ENCODE measurements around the gene LCN6. TPM values are rescaled to one million over a fixed set of nuclear protein-coding genes. Genes with fewer than 3 reads are reported as not detected.

LCN6 gene
- total RNA-seq, 6 donors from 2014 or later = 2.7 to 35.1 (median 5.5) TPM; not detected in 2

DNA sequence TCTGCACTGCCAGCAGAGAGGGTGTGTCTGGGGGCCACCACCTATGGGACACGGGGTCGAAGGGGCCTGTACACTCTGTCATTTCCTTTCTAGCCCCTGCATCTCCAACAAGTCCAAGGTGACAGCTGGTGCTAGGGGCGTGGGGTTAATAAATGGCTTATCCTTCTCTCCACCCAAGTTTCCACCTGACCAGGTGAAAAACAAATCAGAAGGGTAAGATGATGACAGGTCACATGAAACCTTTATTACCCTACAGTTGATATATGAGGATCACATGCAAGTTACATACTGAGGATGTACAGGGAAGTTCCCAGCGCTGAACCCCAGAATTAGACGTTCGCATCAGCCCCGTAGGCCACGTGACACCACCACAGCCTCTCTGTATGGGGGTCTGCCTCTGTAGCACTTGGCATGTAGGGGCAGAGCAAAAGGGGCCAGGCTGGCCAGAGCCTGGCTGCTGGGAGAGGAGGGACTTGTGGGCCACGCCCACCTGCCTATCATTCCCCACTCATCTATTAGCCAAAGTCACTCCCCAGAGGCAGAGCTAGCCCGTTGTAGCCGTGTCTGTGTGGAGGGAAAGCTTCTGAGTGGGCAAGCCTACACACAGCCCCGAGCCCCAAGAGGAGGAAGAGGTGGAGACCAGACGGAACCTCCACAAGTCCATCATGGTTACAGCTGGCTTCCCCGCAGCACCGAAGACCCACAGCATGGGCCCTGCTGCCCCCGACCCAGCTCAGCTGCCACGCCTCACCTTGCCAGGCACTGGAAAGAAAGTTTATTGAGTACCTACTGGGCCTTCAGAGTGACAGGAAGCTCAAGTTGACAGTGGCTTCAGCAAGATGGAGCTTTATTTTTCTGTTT is 45.0 kb upstream of the LCN6 start:
- H3K27ac ChIP-seq = peak overlapping the region in 2 of 4 donors; percentile 95 to 96
- H3K9me3 ChIP-seq = no peaks in the 10 kb centered on the region
- H3K4me1 ChIP-seq = peaks cover 18 to 28% (median 20%) of the 10 kb centered on the region in 4 donors
- peaks cover 0 to 14% (median 6%) of the 10 kb centered on the region in 4 donors for H3K36me3 ChIP-seq
- H3K27me3 ChIP-seq = no peaks in the 10 kb centered on the region
- no peak overlapping the region for H3K4me3 ChIP-seq
- ATAC-seq (ENCODE audit: low FRiP score in 2 of 2) = no peak
- WGBS, 2 donors = 80 to 82% methylated on average over 11 to 17 of the region's 17 CpGs
- no peak for DNase-seq
- TF ChIP-seq POLR2A (IDR thresholded peaks at IDR 0.05) (no peak), POLR2AphosphoS5 (IDR thresholded peaks at IDR 0.05) (no peak), EP300 (IDR thresholded peaks at IDR 0.05) (no peak), CTCF (IDR thresholded peaks at IDR 0.05) (no peak)

GRCh38 chr9:136792321-136793085 is 44.2 kb upstream of the LCN6 start:
- peaks cover 18 to 33% (median 23%) of the 10 kb centered on the region in 4 donors for H3K4me1 ChIP-seq
- DNase-seq = peak in 1 of 2 donors; percentile 24
- no peaks in the 10 kb centered on the region for H3K27me3 ChIP-seq
- peak overlapping the region in 2 of 4 donors; percentile 68 to 78 for H3K4me3 ChIP-seq
- H3K9me3 ChIP-seq = no peaks in the 10 kb centered on the region
- H3K36me3 ChIP-seq = peaks cover 0 to 14% (median 6%) of the 10 kb centered on the region in 4 donors
- WGBS, 2 donors = 75 to 78% methylated on average over 13 to 15 of the region's 15 CpGs
- TF ChIP-seq POLR2A (IDR thresholded peaks at IDR 0.05) (no peak), EP300 (IDR thresholded peaks at IDR 0.05) (no peak), POLR2AphosphoS5 (IDR thresholded peaks at IDR 0.05) (no peak), CTCF (IDR thresholded peaks at IDR 0.05) (no peak)
- ATAC-seq (ENCODE audit: low FRiP score in 2 of 2) = no peak
- H3K27ac ChIP-seq = peak overlapping the region; percentile 95 to 99 (median 96)

DNA sequence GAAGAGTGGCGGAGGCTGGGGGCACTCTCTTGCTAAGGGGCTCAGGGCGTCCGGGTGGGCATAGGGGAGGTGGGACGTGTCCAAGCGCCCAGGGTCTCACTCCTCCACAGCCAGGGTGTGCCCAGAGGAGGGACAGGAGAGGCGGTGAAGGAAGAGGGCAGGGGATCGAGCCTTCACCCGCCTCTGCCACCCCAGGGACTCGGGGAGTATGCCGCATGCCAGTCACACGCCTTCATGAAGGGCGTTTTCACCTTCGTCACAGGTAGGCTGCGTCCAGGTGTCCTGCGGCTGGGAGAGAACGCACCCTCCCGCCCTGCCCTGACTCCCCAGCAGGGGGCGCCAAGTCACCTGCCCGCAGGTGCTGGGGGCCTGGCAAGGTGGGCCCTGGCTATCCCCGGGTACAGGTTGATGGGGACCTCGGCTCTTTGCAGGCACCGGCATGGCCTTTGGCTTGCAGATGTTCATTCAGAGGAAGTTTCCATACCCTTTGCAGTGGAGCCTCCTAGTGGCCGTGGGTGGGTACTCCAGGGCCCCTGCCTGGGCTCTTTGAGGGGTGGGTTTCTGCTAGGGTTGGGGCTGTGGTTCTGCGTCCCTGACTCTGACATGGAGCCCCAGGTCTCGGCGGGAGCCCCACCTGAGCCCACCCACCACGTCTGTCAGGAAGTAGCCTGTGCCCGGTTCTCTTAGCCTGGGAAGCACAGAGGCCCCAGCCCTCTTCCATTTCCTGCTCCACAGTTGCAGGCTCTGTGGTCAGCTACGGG is 43.4 kb upstream of the LCN6 start:
- ATAC-seq (ENCODE audit: low FRiP score in 2 of 2) = peak; percentile 38 to 68
- 0 to 4% methylated on average over 14 to 22 of the region's 29 CpGs for WGBS, 2 donors
- DNase-seq = peak; percentile 81 to 92
- H3K27ac ChIP-seq = peak overlapping the region; percentile 95 to 99 (median 96)
- H3K4me3 ChIP-seq = peak overlapping the region; percentile 42 to 79 (median 73)
- H3K4me1 ChIP-seq = peaks cover 18 to 32% (median 23%) of the 10 kb centered on the region in 4 donors
- H3K36me3 ChIP-seq = peaks cover 0 to 14% (median 6%) of the 10 kb centered on the region in 4 donors
- H3K27me3 ChIP-seq = no peaks in the 10 kb centered on the region
- no peaks in the 10 kb centered on the region for H3K9me3 ChIP-seq
- TF ChIP-seq POLR2A (IDR thresholded peaks at IDR 0.05) = peak in 1 of 4 donors; percentile 32
- TF ChIP-seq CTCF (IDR thresholded peaks at IDR 0.05) = peak; percentile 91 to 99 (median 95)
- TF ChIP-seq EP300 (IDR thresholded peaks at IDR 0.05) = no peak

- peak within 1 kb of the TSS; percentile 42 to 79 (median 73) for H3K4me3 ChIP-seq
- TF ChIP-seq EP300 (IDR thresholded peaks at IDR 0.05) = no peak
- peak; percentile 74 to 86 for TF ChIP-seq POLR2AphosphoS5 (IDR thresholded peaks at IDR 0.05)
- TF ChIP-seq POLR2A (IDR thresholded peaks at IDR 0.05) = peak in 2 of 4 donors; percentile 78 to 90
- no peak for TF ChIP-seq CTCF (IDR thresholded peaks at IDR 0.05)
Observed at GRCh38 chr9:136790640-136791515, 42.6 kb upstream of the LCN6 start, which contains the start of gene TMEM141. Gene TMEM141, plus strand, starts transcription at chr9:136791344. Its CDS starts 27 bp downstream, at chr9:136791371.

More at GRCh38 chr9:136790640-136791515, 42.6 kb upstream of the LCN6 start, which contains the start of gene TMEM141:
- Histone ChIP-seq H3K27me3 (no peaks in the 10 kb centered on the region), H3K9me3 (no peaks in the 10 kb centered on the region), H3K27ac (peak within 1 kb of the TSS; percentile 95 to 99 (median 96)), H3K4me1 (peaks cover 18 to 29% (median 23%) of the 10 kb centered on the region in 4 donors), H3K36me3 (peaks cover 0 to 14% (median 6%) of the 10 kb centered on the region in 4 donors)
- 0 to 2% methylated on average over 4 to 41 of the region's 70 CpGs for WGBS, 2 donors
- peak; percentile 97 to 99 for ATAC-seq (ENCODE audit: low FRiP score in 2 of 2)
- DNase-seq = peak; percentile 100

Measured in upper lobe of left lung (tissue), 6 donors.